GM23248 (cell line): ENCODE data around the gene TIA1.

ENCODE experiments used
- EZH2 ChIP-seq: fragments of 200-600 bp; sonication (generic); IDR thresholded peaks from 2 replicates; pipeline ENCODE4 v1.6.1; 2018; ENCODE audit warnings: antibody characterized with exemption, mild to moderate bottlenecking; ENCODE audit not compliant: insufficient read depth, poor library complexity, severe bottlenecking
- EZH2phosphoT487 ChIP-seq: fragments of 200-600 bp; sonication (generic); IDR thresholded peaks from 2 replicates; pipeline ENCODE4 v1.6.1; 2018; ENCODE audit warnings: antibody characterized with exemption, moderate library complexity, mild to moderate bottlenecking, low read depth; ENCODE audit not compliant: insufficient read depth

DNA sequence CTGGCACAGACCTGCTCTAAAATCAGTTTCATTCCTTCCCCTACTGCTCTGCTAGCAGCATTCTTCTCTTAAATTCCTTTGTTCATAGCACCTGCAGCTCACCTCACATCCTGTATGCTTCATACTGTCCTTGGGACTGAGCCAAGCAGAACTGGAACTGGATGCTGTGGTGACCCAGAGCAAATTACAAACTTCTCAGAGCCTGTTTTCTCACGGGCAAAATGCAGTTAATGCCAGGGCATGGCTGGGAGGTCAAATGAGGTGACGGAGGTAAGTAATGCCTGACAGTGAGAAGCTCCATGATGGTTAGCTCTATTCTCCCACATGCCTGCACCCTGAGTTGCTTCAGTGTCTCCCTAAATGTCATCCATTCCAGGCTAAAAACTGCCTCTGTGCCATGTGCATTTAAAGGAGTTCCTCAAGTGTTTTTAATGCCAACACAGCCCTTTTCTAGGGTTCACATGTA is 87.3 kb downstream of the TIA1 start:
- TF ChIP-seq EZH2phosphoT487, result no peak
- TF ChIP-seq EZH2, result no peak
